GM12873 (cell line): Measurements from ENCODE around the gene PRSS53.

Experiments used
- CTCF ChIP-seq: IDR thresholded peaks from 2 replicates; pipeline ENCODE4 v1.5.1; 2012; ENCODE audit warnings: low read depth, mild to moderate bottlenecking, moderate library complexity, low read length, control low read depth; ENCODE audit not compliant: insufficient read depth; ENCODE audit errors: missing control alignments

The PRSS53 gene

GRCh38 chr16:31108035-31108793, 19.5 kb upstream of the PRSS53 start, which contains the start of gene BCKDK:
Gene BCKDK (plus strand): TSS chr16:31108386. CDS start chr16:31109224, 838 bp downstream.
- TF ChIP-seq CTCF = no peak

DNA sequence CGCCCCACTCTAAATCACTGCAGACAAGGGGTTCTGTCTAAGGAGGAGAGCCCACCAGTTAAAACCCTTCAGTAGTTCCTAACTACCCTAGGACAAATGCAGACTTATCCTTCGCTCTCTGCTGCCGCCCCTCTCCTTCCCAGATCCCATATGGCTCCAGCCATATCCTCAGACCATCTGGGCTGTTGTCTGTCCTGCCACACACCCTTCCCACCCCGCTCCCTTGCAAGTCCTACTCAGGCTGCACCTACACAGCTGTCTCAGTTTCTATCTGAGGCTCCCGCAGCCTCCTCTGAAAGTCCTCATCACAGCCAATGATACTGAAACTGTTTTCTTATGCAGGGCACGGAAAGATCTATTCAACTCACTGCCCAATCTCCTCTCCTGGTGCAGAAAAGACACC, 18.7 kb upstream of the PRSS53 start:
- no peak for TF ChIP-seq CTCF

DNA sequence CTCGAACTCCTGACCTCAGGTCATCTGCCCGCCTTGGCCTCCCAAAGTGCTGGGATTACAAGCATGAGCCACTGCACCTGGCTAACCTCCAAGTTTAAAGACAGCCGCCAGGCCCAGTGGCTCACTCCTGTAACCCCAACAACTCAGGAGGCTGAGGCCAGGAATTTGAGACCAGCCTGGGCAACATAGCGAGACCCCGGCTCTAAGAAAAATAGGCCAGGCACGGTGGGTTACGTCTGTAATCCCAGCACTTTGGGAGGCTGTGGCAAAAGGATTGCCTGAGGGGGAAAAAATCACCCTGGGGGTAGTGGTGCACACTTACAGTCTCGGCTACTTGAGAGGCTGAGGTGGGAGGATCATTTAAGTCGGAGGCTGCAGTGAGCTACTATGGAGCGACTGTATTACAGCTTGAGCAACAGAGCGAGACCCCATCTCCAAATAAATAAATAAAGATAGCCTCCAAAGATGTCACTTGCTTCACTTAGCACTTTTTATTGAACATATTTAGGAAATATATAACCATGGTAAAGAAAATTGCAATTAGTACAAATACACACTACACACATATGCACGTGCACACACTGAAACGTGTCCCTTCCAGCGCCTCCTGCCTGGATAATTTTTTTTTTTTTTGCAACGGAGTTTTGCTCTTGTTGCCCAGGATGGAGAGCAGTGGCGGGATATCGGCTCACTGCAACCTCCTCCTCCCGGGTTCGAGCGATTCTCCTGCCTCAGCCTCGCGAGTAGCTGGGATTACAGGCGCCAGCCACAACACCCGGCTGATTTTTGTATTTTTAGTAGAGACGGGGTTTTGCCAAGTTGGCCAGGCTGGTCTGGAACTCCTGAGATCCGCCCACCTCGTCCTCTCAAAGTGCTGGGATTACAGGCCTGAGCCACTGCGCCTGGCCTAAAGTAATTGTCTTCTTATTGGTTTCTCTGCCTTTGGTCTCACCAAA, 18.0 kb upstream of the PRSS53 start:
- TF ChIP-seq CTCF = no peak

DNA sequence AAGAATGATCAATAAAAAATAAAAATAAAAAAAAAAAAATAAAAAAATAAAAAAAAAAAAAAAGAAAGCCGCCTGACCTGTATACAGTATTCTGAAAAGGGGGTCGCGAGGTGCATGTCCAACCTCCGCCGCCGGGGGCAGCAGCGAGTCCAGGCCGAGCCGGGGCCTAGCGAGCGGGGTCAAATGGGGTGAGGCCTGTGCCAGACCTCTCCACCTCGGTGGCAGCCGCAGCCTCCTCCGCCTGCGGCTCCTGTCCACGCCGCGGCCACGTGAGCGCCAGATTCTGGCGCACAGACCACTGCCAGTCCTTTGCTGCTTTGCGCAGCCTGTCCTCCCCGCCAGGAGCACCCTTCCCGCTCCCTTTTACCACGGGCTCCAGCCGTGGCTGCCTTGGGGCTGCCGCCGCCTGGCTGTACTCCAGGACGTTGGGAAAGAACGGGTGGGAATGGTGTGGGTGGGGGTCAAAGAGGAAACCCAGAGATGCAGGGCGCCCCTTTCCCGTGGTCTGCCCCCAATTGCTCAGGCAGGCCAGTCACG, 17.0 kb upstream of the PRSS53 start:
- peak; percentile 82 for TF ChIP-seq CTCF

DNA sequence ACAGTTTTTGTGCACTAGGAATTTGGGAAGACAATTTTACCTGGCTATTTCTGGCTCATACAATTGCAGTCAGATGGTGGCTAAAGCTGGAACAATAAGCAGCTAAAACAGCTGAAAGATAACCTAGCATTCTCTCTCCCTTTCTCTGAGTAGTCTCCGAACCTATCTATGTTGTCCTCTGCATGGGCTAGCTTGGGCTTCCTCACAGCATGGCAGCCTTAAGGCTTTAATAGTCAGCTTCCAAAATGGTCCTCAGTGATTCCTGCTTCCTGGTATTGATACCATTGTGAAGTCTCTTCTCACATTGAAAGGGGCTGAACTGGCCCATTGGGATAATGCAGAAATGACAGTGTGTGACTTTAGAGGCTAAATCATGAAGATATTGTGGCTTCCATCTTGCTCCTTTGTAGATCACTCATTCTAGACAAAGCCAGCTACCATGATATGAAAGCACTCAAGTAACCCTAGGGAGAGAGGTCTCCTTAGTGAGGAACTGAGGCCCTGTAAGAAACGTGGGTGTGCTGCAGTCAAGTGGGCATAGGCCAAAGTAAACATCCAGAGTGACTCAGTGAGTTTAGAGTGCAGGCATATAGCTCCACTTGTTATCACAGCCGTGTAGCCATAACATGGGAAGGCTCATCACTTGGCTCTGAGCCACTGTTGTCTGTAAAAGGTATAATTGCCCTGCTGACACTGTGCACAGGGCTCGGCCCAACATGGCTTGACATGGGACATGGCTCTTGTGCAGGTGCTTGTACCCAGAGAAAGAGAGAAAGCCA, 11.3 kb upstream of the PRSS53 start:
- TF ChIP-seq CTCF = no peak

DNA sequence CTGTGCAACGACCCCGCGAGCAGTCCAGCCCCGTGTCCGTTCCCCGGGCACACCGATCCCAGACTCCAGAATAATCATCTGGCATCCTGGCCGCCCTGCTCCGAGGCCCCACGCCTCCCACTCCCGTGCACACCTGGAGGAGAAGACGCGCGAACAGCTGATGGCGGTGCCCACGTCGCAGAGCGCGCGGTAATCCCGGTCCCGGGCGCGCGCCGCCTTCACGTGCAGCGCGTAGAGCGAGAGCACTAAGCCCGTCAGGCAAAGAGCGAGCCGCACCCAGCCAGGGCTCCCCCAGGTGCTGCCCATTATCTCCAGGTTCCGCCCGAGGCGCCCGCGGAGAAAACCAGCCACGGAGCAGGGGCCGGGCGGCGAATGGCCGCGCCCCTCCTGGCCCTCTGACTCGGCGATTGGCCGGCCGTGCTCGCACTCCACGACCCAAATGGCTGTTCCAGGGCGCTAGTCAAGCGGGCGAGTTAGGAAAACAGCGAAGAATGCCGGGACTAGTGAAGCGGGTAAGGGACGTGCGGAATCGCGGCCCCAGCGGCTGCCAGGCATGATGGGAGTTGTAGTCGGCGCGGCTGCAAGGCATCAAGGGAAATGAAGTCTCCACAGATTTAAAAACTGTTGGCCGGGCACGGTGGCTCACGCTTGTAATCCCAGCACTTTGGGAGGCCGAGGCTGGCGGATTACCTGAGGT, 5.8 kb upstream of the PRSS53 start, which contains the start of gene VKORC1:
VKORC1 (minus strand) TSS at position 374 of the 697 bp plus-strand sequence; CDS start at position 306, 68 bp downstream.
- TF ChIP-seq CTCF = no peak
